Brain microvascular endothelial cell (primary cell): ENCODE data around the gene CACNB2.
A peak's percentile ranks its signal among the peaks of the same experiment; 100 is the strongest.

Experiments used
- DNase-seq: peaks from one replicate; pipeline ENCODE4 v3.0.0-alpha.2; 2020
- H3K27ac ChIP-seq: fragments of 250-450 bp; sonication (Bioruptor Pico); 2 replicates; pipeline ENCODE4 v1.5.1; 2020; ENCODE audit warnings: mild to moderate bottlenecking, moderate library complexity
- H3K27me3 ChIP-seq: fragments of 250-450 bp; sonication (Bioruptor Pico); replicated peaks from 2 replicates; pipeline ENCODE4 v1.5.1; 2020; ENCODE audit warnings: mild to moderate bottlenecking
- H3K36me3 ChIP-seq: fragments of 250-450 bp; sonication (Bioruptor Pico); replicated peaks from 2 replicates; pipeline ENCODE4 v1.5.1; 2020; ENCODE audit warnings: mild to moderate bottlenecking
- H3K4me3 ChIP-seq: 2 replicates; pipeline ENCODE4 v1.5.1; 2011; ENCODE audit warnings: low read depth, mild to moderate bottlenecking, control low read depth, low read length, moderate library complexity
- CTCF ChIP-seq: IDR thresholded peaks from 2 replicates; pipeline ENCODE4 v1.5.1; 2011; ENCODE audit warnings: low read depth, mild to moderate bottlenecking, moderate library complexity, low read length, control low read depth, inconsistent platforms; ENCODE audit errors: missing control alignments
- in situ Hi-C: cut with HindIII; loops from 2 replicates; pipeline ENCODE4 v1.10.0; 2017; ENCODE audit warnings: low sequenced_read_pairs, low pct_ligation_motif_present

The CACNB2 gene

DNA sequence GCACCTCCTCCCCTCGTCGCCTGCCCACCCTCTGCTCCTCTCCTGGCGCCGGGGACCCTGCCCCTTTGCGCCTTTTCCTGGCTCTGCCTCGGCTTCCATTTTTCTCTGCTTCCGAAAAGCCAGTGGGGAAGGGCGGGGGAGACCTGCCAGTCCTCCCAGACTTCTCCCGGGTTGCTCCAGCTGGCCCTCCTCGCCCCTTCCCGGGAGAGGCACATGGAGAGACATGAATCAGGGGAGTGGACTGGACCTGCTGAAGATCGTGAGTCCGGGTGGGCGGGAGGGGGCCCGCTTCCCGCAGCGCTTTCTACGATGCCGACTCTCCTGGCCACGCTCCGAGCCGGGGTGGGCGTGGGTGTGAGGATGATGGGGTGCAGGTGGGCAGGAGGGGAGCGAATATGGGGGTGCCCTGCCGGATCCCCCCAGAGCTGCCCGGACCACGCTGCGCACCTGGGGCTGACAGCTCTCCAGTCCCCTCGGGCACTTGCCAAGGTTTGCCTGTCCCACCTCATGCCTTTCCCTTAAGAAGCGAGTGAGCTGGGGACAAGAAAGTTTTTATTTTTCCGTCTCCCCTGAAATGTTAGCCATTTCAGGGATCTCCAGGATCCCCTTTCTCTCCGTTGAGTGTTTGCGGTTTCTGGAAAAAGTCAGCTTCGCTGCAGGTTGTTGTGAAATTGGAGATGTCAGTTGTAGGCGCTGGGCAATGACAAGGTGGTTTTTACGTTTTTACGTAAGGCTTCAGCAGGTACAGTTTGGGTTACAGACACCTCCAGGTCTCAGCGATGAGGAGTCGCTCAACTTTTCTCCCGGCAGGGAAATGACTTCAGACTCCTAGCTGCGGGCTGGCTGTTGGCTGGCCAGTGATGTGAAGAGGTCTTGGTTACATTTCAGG lies 977 bp downstream of the CACNB2 start:
- DNase-seq = no peak
- Histone ChIP-seq H3K4me3 (peak overlapping the region; percentile 62), H3K27me3 (no peaks in the 10 kb centered on the region), H3K36me3 (no peaks in the 10 kb centered on the region), H3K27ac (no peak overlapping the region)
- no peak for TF ChIP-seq CTCF
- in situ Hi-C loops = no loop called here

- H3K27me3 ChIP-seq = no peaks in the 10 kb centered on the region
- no peak overlapping the region for H3K27ac ChIP-seq
- no peak for TF ChIP-seq CTCF
- no peak for DNase-seq
- H3K4me3 ChIP-seq = no peak overlapping the region
- no peaks in the 10 kb centered on the region for H3K36me3 ChIP-seq
- in situ Hi-C loops = no loop called here
These were observed 1.9 kb downstream of the CACNB2 start for GRCh38 chr10:18142151-18142550.

- Histone ChIP-seq H3K4me3 (no peak overlapping the region), H3K27me3 (no peaks in the 10 kb centered on the region), H3K36me3 (no peaks in the 10 kb centered on the region), H3K27ac (no peak overlapping the region)
- in situ Hi-C loops = no loop called here
- TF ChIP-seq CTCF = no peak
- DNase-seq = no peak
These were observed 4.2 kb downstream of the CACNB2 start for GRCh38 chr10:18144396-18144795.

GRCh38 chr10:18144928-18145327 lies 4.7 kb downstream of the CACNB2 start:
- Histone ChIP-seq H3K27me3 (no peaks in the 10 kb centered on the region), H3K27ac (no peak overlapping the region), H3K36me3 (no peaks in the 10 kb centered on the region), H3K4me3 (no peak overlapping the region)
- TF ChIP-seq CTCF = no peak
- DNase-seq = no peak
- in situ Hi-C loops = no loop called here

DNA sequence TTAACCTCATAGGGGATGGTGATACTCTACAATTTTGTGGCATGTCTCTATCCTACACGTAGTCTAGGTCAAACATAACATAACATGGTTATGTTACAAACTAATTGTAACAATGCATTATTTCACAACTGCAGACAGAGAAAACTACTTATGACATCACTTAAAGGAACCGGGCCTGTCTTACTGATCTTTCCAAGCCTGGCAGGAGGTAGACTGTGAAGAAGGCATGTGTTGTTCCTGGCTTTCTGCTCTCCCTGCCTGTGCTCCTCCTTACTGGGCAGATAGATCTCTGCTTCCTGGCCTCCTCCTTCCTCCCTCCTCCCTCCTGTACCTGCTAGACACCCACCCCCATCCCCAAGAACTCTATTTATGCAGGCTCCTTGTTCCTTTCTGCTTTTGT lies 5.4 kb downstream of the CACNB2 start:
- no peak overlapping the region for H3K27ac ChIP-seq
- no peak overlapping the region for H3K4me3 ChIP-seq
- TF ChIP-seq CTCF = no peak
- in situ Hi-C loops = no loop called here
- no peaks in the 10 kb centered on the region for H3K36me3 ChIP-seq
- no peaks in the 10 kb centered on the region for H3K27me3 ChIP-seq
- DNase-seq = no peak
